Sciatic nerve (tissue), 2 donors: Measurements from ENCODE around the gene SNX13. TPM values are rescaled to one million over a fixed set of nuclear protein-coding genes. Genes with fewer than 3 reads are reported as not detected.
"Not testable (repeated sequence)": the region's sequence is repeated elsewhere in the genome, so short reads cannot be mapped to it uniquely, and the experiment has no call there.

Source experiments
- ATAC-seq: fragments of 200-7000 bp; cut with Tn5 transposase; one replicate; pipeline ENCODE4 v1.9.1; 2020; ENCODE audit warnings: mild to moderate bottlenecking, moderate library complexity
- DNase-seq: peaks from one replicate; pipeline ENCODE4 v3.0.0-alpha.2; 2020; ENCODE audit warnings: low spot score
- intact Hi-C: fragments of 100-400 bp; cut with DNase I; formaldehyde crosslinking; loops from one replicate; pipeline ENCODE4 v1.14.2; 2022
- total RNA-seq: library from RNA; stranded (reverse); fragmentation: NEBNext Ultra II Directional; extraction: Animal tissue kit (Norgen Biotek cat#: 25700); gene quantifications from one replicate; pipeline ENCODE4 v1.2.1, GENCODE V29; 2021
- donor health status: DM: no; HTN: no; CAD: no.
- donor health status: DM: no; HTN: no; CAD: no.

Gene SNX13
- total RNA-seq, 1 donor from 2014 or later, result 65.4 TPM

DNA sequence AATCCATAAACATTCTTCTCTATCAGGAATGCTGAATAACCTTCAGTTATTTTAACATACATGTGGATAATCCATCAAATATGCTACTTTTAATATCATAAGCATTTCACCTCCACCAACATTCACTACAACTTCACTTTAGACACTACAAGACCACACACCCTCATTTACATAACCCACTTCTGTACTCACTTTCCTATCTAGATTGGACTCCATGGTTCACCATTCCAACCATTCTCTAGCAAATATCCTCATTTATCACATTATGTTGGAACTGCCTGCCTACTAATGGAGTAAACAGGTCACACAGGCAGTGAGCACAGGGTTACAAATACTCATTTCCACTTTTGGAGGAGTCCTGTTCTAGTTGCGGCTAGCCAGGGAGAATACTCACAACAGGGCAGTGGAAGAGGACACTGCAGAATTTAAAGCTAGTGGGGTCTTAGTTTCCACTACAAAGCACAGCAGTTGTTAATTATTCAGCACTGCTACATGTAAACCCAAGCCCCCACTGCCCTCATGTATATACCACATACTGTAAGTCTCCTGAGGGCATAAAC, 18.4 kb downstream of the SNX13 start:
- DNase-seq (no peak), ATAC-seq (no peak)
- intact Hi-C loops, result no loop called here

DNA sequence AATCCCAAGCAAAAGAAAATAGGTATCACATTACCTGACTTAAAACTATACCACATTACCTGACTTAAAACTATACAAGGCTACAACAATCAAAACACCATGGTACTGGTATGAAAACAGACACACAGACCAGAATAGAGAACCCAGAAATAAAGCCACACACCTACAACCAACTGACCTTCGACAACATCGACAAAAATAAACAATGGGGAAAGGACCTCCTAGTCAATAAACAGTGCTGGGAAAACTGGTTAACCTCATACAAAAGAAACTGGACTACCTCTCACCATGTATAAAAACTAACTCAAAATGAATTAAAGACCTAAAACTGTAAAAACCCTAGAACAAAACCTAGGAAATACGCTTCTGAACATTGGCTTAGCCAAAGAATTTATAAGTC, 22.5 kb downstream of the SNX13 start:
- intact Hi-C loops, result no loop called here
- ATAC-seq (no peak), DNase-seq (no peak)

DNA sequence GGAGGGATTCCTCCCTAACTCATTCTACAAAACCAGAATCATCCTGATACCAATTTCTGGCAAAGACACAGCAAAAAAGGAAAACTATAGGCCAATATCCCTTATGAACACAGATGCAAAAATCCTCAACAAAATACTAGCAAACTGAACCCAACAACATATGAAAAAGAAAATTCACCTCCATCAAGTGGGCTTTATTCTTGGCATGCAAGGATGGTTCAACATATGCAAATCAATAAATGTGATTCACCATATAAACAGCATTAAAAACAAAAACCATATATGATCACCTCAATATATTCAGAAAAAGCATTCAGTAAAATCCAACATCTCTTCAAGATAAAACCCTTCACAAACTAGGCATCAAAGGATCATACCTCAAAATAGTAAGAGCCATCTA, 23.5 kb downstream of the SNX13 start:
- DNase-seq (no peak), ATAC-seq (no peak)
- intact Hi-C loops, result no loop called here

DNA sequence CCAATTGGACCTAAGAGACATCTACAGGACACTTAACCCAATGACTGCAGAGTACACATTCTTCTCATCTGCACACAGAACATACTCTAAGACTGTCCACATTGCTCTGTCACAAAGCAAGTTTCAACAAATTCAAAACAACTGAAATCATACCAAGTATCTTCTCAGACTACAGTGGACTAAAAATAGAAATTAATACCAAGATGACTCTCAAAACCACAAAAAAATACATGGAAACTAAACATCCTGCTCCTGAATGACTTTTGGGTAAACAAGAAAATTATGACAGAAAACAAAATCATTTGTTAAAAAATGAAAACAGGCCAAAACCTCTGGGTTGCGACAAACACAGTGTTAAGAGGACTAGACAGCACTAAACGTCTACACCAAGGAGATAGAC, 24.5 kb downstream of the SNX13 start:
- intact Hi-C loops, result no loop called here
- ATAC-seq (no peak), DNase-seq (no peak)

- DNase-seq, result no peak
- intact Hi-C loops, result no loop called here
- ATAC-seq, result no peak
Observed at GRCh38 chr7:17915168-17915567, 25.1 kb downstream of the SNX13 start.

GRCh38 chr7:17913250-17913649, 27.0 kb downstream of the SNX13 start:
- DNase-seq (no peak), ATAC-seq (no peak)
- intact Hi-C loops, result no loop called here

DNA sequence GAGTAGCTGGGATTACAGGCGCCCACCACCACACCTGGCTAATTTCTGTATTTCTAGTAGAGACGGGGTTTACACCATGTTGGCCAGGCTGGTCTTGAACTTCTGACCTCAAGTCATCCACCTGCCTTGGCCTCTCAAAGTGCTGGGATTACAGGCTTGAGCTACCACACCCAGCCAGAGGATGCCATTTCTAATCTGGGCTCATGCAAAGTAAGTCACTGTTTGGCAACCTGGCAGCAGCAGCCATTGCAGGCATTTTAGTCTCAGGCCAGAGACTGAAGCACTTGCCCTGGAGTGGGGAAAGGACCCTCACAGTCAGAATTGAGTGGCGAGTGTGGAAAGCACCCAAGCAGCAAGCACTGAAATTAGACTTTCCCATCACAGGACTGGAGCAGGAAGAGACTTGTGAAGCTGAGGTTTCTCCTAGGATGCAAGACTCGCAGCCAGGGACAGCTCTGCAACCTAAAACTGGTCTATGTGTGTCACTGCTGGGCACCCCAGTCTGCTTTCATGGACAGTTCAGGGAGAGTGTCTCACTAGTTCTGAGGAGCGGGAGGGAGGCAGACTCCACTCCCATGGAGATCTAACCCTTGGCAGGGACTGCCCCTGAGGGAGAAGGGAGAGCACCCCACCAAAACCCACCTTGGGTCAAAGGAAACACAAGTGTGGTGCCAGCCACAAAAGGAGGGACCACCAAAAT, 27.6 kb downstream of the SNX13 start:
- intact Hi-C loops, result no loop called here
- DNase-seq, result no peak
- no peak for ATAC-seq

GRCh38 chr7:17912050-17912449, 28.2 kb downstream of the SNX13 start:
- intact Hi-C loops, result no loop called here
- ATAC-seq (no peak), DNase-seq (no peak)

DNA sequence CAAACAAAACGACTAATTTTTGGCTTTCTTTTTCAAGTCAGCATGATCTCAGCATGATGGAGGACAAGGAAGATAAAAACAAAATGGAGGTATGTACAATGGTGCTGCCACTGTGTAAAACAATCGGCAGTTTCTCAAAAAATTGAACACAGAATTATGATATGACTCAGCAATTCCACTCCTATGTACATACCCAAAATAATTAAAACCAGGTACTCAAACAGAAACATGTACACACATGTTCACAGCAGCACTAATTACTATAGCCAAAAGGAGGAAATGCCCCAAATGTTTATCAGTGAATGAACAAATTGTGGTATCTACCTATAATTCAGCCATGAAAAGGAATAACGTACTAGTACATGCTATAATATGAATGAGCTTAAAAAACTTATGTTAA, 29.9 kb downstream of the SNX13 start:
- intact Hi-C loops, result no loop called here
- DNase-seq, result no peak
- no peak for ATAC-seq

DNA sequence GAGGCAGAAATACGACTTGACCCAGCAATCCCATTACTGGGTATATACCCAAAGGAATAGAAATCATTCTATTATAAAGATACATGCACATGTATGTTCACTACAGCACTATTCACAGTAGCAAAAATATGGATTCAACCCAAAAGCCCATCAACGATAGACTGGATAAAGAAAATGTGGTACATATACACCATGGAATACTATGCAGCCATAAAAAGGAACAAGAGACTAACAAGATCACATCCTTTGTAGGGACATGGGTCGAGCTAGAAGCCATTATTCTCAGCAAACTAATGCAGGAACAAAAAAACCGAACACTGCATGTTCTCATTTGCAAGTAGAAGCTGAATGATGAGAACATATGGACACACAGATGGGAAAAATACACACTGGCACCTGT, 31.0 kb downstream of the SNX13 start:
- intact Hi-C loops, DNase-seq, ATAC-seq: not testable (repeated sequence)

GRCh38 chr7:17907014-17907413, 33.3 kb downstream of the SNX13 start:
- DNase-seq (no peak), ATAC-seq (no peak)
- intact Hi-C loops, result no loop called here

DNA sequence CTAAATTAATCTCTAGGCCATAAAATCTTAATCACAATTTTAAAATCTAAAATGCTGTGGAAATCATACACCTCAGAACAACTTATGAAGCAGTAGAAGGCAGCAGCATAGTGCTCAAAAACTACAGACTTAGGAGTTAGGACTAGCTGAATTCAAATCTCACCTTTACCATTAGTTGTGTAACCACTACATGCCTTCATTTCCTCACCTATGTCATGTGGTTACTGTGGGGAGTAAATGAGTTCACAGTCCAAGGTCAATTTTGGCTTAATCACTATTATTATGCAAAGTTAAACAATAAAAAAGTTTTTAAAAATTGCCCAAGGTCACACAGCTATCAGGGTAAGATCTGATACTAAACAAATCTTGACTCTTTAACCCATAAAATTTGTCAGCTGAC, 37.0 kb downstream of the SNX13 start:
- no peak for ATAC-seq
- intact Hi-C loops, result no loop called here
- no peak for DNase-seq

DNA sequence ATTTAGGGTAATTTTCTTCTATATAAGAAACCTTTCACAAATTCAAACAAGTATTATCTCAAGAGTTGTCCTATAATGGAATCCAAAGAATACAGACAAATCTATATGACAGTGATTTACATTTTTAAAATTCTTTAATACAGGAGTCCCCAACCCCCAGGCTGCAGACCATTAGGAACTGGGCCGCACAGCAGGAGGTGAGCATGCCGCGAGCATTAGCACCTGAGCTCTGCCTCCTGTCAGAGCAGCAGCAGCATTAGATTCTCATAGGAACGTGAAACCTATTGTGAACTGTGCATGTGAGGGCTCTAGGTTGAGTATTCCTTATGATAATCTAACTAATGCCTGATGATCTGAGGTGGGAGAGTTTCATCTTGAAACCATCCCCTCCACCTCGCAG, 37.7 kb downstream of the SNX13 start:
- DNase-seq, result no peak
- intact Hi-C loops, result no loop called here
- no peak for ATAC-seq

GRCh38 chr7:17900464-17900863, 39.8 kb downstream of the SNX13 start:
- no peak for ATAC-seq
- no peak for DNase-seq
- intact Hi-C loops, result no loop called here

DNA sequence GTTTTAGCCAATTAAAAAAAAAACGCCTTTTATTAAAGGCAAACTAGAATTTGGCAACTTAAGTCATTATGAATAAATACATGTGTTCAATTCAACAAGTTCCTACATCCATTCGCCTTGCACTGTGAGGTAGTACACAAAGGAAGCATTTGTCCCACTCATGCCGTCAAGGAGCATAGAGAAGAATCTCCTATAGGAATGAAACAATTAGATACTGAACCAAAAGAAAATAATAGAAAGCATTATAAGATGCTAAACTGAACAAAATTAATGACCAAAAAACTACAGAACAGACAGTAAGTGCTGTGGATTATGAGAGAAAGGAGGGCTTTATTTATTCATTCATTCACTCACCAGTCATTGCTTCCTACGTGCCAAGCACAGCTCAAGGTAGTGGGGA, 42.2 kb downstream of the SNX13 start:
- DNase-seq (no peak), ATAC-seq (no peak)
- intact Hi-C loops, result no loop called here

- intact Hi-C loops, result no loop called here
- DNase-seq (no peak), ATAC-seq (no peak)
Observed at GRCh38 chr7:17887286-17887685, 53.0 kb downstream of the SNX13 start.

- intact Hi-C loops, result no loop called here
- DNase-seq (no peak), ATAC-seq (no peak)
Observed at GRCh38 chr7:17882685-17883084, 57.6 kb downstream of the SNX13 start.

- intact Hi-C loops, result no loop called here
- DNase-seq (no peak), ATAC-seq (no peak)
Observed at GRCh38 chr7:17879075-17879661, 61.1 kb downstream of the SNX13 start.

DNA sequence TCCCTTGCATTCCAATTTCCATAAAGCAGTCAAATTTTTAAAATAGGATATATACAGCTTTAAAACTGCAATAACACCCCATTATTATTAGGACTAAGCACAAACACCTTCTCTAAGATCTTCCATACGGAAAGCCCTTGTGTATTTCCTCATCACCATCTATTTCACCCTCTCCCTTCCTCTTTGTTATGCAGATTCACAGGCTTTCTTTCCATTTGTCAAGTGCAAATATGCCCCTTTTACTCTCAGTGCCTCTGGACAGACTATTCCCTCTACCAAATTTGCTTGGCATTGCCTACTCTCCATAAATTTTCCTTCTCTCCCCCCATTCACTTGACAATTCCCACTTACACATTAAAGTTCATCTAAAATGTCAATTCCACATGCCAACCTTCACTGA, 61.7 kb downstream of the SNX13 start:
- no peak for ATAC-seq
- intact Hi-C loops, result no loop called here
- DNase-seq, result no peak

DNA sequence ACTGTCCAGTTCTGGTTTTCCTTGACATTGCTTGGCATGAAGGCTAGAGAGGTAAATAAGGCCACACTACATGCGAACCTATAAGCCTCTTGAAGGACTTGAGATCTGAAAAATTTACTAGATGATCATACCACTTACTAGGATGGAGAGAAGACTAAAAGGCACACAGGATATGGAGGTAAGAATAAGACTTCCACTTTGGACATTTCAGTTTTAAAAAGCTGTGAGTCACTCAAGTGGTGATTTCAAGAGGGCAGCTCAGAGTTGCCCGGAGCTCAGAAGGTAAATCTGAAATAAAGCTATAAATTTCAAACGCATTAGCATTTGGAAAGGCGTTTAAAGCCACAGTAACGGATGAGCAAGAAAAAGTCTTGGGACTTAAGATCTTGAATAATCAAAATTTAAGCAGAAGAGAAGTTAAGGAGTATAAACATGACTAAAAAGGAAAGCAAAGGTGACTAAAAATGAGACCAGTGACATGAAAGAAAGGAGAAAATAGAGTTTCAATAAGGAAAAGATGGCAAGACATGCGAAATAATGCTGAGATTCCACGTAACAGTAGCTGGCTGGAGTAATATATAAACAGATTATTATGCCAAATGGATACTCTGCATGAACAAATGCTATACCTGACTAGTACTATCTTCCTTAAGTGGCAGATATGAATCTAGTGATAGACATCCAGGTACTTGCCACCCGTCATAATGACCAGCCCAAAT, 68.3 kb downstream of the SNX13 start:
- intact Hi-C loops, result loop anchor here (5.0 kb wide), 1 partner anchor 35 kb away; no protein-coding TSS in a partner anchor
- DNase-seq (no peak), ATAC-seq (no peak)
